ENCODE results near the gene ARL6IP5.

Gene ARL6IP5

GRCh38 chr3:69085833-69086722 lies 1.3 kb downstream of the ARL6IP5 start:
- DNase-seq, result peak; percentile 74 to 79

GRCh38 chr3:69087030-69087791 lies 2.5 kb downstream of the ARL6IP5 start:
- no peak for DNase-seq

GRCh38 chr3:69088063-69088462 lies 3.3 kb downstream of the ARL6IP5 start:
- DNase-seq, result no peak

- DNase-seq, result no peak
Measured at GRCh38 chr3:69090021-69090420, 5.3 kb downstream of the ARL6IP5 start.

- no peak for DNase-seq
Measured at GRCh38 chr3:69091389-69092029, 6.8 kb downstream of the ARL6IP5 start.

- DNase-seq, result no peak
Measured at GRCh38 chr3:69092030-69092516, 7.3 kb downstream of the ARL6IP5 start.

GRCh38 chr3:69094467-69095205 lies 9.9 kb downstream of the ARL6IP5 start:
- DNase-seq, result no peak

GRCh38 chr3:69095636-69096035 lies 10.9 kb downstream of the ARL6IP5 start:
- no peak for DNase-seq

GRCh38 chr3:69096299-69096698 lies 11.6 kb downstream of the ARL6IP5 start:
- no peak for DNase-seq

- no peak for DNase-seq
Measured at GRCh38 chr3:69097407-69098086, 12.8 kb downstream of the ARL6IP5 start.

- DNase-seq, result no peak
Measured at GRCh38 chr3:69099576-69099975, 14.8 kb downstream of the ARL6IP5 start.

- no peak for DNase-seq
Measured at GRCh38 chr3:69102384-69102783, 17.6 kb downstream of the ARL6IP5 start.

GRCh38 chr3:69103123-69103522 lies 18.4 kb downstream of the ARL6IP5 start:
- DNase-seq, result no peak

GRCh38 chr3:69104586-69104985 lies 19.8 kb downstream of the ARL6IP5 start:
- DNase-seq, result no peak

GRCh38 chr3:69105320-69105719 lies 20.6 kb downstream of the ARL6IP5 start:
- DNase-seq, result no peak

- DNase-seq, result no peak
Measured at GRCh38 chr3:69107841-69108240, 23.1 kb downstream of the ARL6IP5 start.

GRCh38 chr3:69108811-69109210 lies 24.1 kb downstream of the ARL6IP5 start:
- DNase-seq, result no peak

- no peak for DNase-seq
Measured at GRCh38 chr3:69110941-69111546, 26.3 kb downstream of the ARL6IP5 start.

- no peak for DNase-seq
Measured at GRCh38 chr3:69113536-69113935, 28.8 kb downstream of the ARL6IP5 start.

GRCh38 chr3:69115731-69116130 lies 31.0 kb downstream of the ARL6IP5 start:
- DNase-seq, result no peak

- no peak for DNase-seq
Measured at GRCh38 chr3:69116162-69116561, 31.4 kb downstream of the ARL6IP5 start.

GRCh38 chr3:69116897-69117296 lies 32.2 kb downstream of the ARL6IP5 start:
- DNase-seq, result no peak
